Stimulated activated naive B cell treated with anti-CD40 and anti-IgM and Interleukin-4, amounts not matched to agents 10 μg/mL and 1 μg/mL and 100 μg/mL, for 72 hours (primary cell): ENCODE data around the gene ETDA.
A peak's percentile ranks its signal among the peaks of the same experiment; 100 is the strongest.
"Not testable (repeated sequence)": the region's sequence is repeated elsewhere in the genome, so short reads cannot be mapped to it uniquely, and the experiment has no call there.

Source experiments
- ATAC-seq, 2 donors: fragments of 150-1000 bp; cut with Tn5 transposase; replicated peaks; 2 replicates each; pipeline ENCODE4 v1.10.0; 2021; ENCODE audit warnings: moderate library complexity in 1 of 2
- DNase-seq: peaks from one replicate; pipeline ENCODE4 v3.0.0; 2021
- H3K27ac Mint-ChIP-seq: one replicate; pipeline ENCODE4 v1.8.0; 2022; ENCODE audit warnings: mild to moderate bottlenecking, mixed read lengths
- H3K27me3 Mint-ChIP-seq, 2 donors: one replicate each; pipeline ENCODE4 v1.8.0; 2022; ENCODE audit warnings: mixed read lengths in 2 of 2
- H3K36me3 Mint-ChIP-seq, 2 donors: one replicate each; pipeline ENCODE4 v1.8.0; 2022; ENCODE audit warnings: mixed read lengths in 2 of 2, mild to moderate bottlenecking in 1 of 2
- H3K4me1 Mint-ChIP-seq, 2 donors: one replicate each; pipeline ENCODE4 v1.8.0; 2022; ENCODE audit warnings: mixed read lengths in 2 of 2, mild to moderate bottlenecking in 1 of 2
- H3K4me3 Mint-ChIP-seq, 2 donors: one replicate each; pipeline ENCODE4 v1.8.0; 2022; ENCODE audit warnings: mild to moderate bottlenecking in 2 of 2, mixed read lengths in 2 of 2, moderate library complexity in 1 of 2
- H3K9me3 Mint-ChIP-seq, 2 donors: one replicate each; pipeline ENCODE4 v1.8.0; 2022; ENCODE audit warnings: mixed read lengths in 2 of 2, mild to moderate bottlenecking in 1 of 2

The ETDA gene

DNA sequence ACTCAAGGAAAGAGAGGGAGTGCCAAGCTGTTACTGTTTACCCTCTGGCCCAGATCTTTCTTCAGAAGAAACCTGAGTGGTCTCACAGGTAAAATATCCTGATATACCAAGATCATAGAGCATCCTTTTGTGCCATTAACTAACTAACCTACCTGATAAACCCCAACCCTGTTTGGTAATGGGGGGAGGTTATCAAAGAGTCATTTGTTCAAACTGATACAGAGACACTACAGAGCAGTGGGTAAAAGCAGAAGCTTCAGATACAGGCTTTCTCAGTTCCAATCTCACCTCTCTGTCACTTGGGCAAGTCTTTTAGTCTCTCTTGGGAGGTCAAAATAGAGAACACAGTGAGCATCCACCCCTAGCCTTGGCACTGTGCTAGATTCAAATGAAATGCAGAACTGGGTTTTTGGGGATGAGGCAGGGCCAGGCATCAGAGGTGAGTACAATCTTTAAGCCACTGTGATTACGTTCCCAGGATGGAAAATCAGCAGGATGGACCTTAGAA lies at the start of gene ETDA:
Gene ETDA, plus strand, starts transcription at position 51 of the 508 bp plus-strand sequence. CDS start 1,216 bp downstream, outside the sequence.
- H3K36me3 Mint-ChIP-seq, H3K27me3 Mint-ChIP-seq, H3K4me1 Mint-ChIP-seq, H3K27ac Mint-ChIP-seq, H3K9me3 Mint-ChIP-seq, DNase-seq, H3K4me3 Mint-ChIP-seq: not testable (repeated sequence)
- peak; percentile 63 to 76 for ATAC-seq

DNA sequence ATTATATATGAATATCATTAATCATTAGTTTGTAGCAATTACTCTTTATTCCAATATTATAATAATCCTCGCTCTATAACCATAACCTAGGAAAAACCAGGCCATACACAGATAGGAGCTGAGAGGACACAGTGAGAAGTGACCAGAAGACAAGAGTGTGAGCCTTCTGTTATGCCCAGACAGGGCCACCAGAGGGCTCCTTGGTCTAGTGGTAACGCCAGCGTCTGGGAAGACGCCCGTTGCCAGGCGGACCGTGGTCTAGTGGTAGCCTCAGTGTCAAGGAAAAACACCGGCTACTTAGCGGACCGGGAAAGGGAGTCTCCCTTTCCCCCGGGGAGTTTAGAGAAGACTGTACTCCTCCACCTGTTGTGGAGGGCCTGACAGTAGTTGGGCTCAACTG lies 45.4 kb upstream of the ETDA start:
- peaks cover 15 to 18% of the 10 kb centered on the region in 2 donors for H3K27me3 Mint-ChIP-seq
- H3K4me1 Mint-ChIP-seq, DNase-seq, H3K36me3 Mint-ChIP-seq, H3K27ac Mint-ChIP-seq, H3K9me3 Mint-ChIP-seq, H3K4me3 Mint-ChIP-seq, ATAC-seq: not testable (repeated sequence)

DNA sequence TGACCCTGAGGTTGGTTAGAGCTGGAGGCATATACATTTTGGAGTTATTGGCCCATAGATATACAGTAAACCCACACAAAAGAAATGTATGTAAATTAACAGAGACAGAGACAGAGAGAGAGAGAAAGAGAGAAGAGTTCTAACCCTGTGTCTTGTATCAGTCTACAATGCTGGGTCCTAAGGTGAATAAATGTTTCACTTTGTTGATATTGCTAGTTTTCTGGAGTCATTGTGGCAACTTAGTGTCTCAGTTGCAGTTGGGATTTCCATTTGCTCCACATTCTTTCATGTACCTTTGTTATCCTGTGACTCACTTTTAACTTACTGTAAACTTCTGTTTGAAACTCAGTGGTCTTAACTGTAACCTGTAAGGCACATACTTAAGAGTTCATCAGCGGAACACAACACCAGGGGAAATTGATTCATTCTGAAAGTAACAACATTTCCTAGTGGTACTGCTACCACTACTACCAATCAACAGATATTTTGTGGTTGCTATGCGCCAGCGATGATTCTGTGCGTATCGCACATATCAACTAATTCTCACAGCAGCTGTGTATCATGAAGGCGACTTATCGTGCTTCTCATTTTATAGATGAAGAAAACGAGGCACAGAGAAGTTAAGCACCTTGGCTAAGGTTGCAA lies 38.5 kb upstream of the ETDA start:
- Mint-ChIP-seq H3K4me3 (no peak overlapping the region), H3K36me3 (no peaks in the 10 kb centered on the region), H3K27ac (no peak overlapping the region), H3K27me3 (peaks cover 8 to 15% of the 10 kb centered on the region in 2 donors), H3K9me3 (no peaks in the 10 kb centered on the region), H3K4me1 (no peaks in the 10 kb centered on the region)
- DNase-seq (no peak), ATAC-seq (peak in 1 of 2 donors; percentile 23)

DNA sequence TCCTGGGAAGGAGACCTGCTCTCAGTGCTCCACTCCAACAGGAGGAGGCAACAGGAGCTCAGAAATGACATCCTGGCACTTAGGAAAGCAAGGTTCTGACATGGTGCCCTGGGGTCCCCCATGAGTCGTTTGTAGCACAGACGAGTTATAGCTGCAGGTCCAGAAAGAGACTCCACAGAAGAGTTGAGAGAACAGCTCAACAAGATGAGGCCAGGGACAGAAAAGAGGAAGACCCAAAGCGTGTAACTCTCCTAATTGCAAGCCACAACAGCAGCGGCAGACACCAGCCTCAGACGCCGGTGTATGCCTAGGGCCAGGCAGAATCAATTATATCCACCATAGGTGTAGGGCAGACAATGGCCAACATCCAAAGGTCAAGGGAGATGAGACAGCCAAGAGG lies 5.9 kb upstream of the ETDA start:
- not testable (repeated sequence) for H3K36me3 Mint-ChIP-seq, H3K4me3 Mint-ChIP-seq, H3K27me3 Mint-ChIP-seq, H3K4me1 Mint-ChIP-seq, H3K27ac Mint-ChIP-seq, H3K9me3 Mint-ChIP-seq, DNase-seq
- ATAC-seq: peak; percentile 25 to 67

DNA sequence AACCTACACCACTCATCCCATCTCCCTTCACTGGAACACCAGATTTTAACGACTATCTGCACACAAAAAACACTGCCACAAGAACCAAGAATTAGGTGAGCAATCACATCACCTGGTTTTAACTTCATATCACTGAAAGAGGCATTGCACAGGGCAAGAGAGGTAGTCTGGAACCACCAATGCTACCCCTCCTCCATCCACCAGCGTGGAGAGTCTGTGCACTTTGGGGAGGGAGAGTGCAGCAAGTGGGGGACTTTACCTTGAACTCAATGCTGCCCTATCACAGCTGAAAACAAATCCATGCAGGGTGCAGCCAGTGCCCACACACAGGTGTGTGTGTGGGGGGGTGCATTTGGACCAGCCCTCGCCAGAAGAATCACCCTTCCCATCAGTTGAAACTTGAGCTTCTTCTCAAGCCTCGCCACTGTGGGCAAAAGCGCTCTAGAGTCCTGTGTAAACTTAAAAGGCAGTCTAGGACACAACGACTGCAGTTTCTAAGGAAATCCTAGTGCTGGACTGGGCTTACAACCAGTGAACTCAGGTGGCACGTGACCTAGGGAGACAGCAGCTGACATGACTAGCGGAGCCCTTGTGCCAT lies 4.3 kb downstream of the ETDA start:
- DNase-seq, H3K9me3 Mint-ChIP-seq, ATAC-seq, H3K4me1 Mint-ChIP-seq, H3K27me3 Mint-ChIP-seq, H3K4me3 Mint-ChIP-seq, H3K27ac Mint-ChIP-seq, H3K36me3 Mint-ChIP-seq: not testable (repeated sequence)

DNA sequence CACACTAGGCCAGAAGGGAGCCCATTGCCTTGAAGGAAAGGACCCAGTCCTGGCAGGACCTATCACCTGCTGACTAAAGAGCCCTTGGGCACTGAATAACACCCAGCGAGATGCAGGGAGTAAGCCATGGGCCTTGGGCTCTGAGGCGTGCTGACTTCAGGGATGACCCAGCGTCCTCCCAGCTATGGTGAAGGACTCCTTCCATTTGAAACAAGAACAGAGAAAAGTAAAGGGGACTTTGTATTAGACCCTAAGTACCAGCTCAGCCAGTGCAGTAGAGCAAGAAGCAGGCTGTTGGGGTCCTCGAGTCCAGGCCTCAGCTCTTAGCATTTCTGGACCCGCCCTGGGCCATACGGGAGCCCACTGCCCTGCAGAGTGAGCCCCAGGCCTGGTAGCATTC lies 5.1 kb downstream of the ETDA start:
- H3K27ac Mint-ChIP-seq: no peak overlapping the region
- peaks cover 0 to 5% of the 10 kb centered on the region in 2 donors for H3K27me3 Mint-ChIP-seq
- DNase-seq: no peak
- H3K4me3 Mint-ChIP-seq: no peak overlapping the region
- H3K4me1 Mint-ChIP-seq: no peaks in the 10 kb centered on the region
- ATAC-seq: no peak
- H3K9me3 Mint-ChIP-seq: peaks cover 0 to 6% of the 10 kb centered on the region in 2 donors
- H3K36me3 Mint-ChIP-seq: no peaks in the 10 kb centered on the region

DNA sequence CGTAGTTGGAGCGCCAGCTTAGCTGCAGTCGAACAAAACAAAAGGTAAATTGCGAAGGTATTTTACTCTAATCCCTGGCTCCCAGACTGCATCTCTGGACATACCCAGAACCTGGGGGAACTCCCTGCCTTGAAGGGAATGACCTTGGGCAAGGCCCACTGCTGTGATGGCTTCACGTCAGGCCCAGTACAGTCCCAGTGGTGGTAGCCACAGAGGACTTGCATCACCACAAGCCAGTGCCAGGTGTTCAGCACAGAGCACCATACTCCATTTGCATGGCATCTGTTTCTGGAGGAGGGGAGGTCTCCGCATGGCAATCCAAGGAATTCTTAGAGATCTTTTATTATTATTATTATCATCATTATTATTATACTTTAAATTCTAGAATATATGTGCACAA lies 5.6 kb downstream of the ETDA start:
- Mint-ChIP-seq H3K36me3 (peaks cover 0 to 2% of the 10 kb centered on the region in 2 donors), H3K27me3 (peaks cover 0 to 10% of the 10 kb centered on the region in 2 donors), H3K27ac (no peak overlapping the region), H3K4me3 (no peak overlapping the region), H3K9me3 (peaks cover 0 to 9% of the 10 kb centered on the region in 2 donors), H3K4me1 (no peaks in the 10 kb centered on the region)
- ATAC-seq: no peak
- no peak for DNase-seq

DNA sequence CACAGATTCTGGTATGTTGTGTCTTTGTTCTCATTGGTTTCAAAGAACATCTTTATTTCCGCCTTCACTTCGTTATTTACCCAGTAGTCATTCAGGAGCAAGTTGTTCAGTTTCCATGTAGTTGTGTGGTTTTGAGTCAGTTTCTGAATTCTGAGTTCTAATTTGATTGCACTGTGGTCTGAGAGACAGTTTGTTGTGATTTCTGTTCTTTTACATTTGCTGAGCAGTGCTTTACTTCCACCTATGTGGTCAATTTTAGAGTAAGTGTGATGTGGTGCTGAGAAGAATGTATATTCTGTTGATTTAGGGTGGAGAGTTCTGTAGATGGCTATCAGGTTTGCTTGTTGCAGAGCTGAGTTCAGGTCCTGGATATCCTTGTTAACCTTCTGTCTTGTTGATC lies 9.1 kb downstream of the ETDA start:
- Mint-ChIP-seq H3K27me3 (peaks cover 0 to 19% of the 10 kb centered on the region in 2 donors), H3K9me3 (peaks cover 5 to 17% of the 10 kb centered on the region in 2 donors)
- DNase-seq, H3K36me3 Mint-ChIP-seq, H3K4me3 Mint-ChIP-seq, H3K27ac Mint-ChIP-seq, H3K4me1 Mint-ChIP-seq, ATAC-seq: not testable (repeated sequence)

DNA sequence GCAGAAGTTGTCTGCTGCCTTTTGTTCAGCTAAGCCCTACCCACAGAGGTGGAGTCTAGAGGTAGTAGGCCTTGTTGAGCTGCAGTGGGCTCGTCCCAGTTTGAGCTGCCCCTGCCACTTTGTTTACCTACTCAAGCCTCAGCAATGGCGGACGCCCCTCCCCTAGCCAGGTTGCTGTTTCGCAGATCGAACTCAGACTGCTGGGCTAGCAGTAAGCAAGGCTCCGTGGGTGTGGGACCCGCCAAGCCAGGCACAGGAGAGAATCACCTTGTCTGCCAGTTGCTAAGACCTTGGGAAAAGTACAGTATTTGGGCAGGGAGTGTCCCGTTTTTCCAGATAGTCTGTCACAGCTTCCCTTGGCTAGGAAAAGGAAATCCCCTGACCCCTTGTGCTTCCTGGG lies 11.5 kb downstream of the ETDA start:
- H3K4me1 Mint-ChIP-seq, H3K36me3 Mint-ChIP-seq, ATAC-seq, H3K4me3 Mint-ChIP-seq, DNase-seq, H3K27ac Mint-ChIP-seq: not testable (repeated sequence)
- peaks cover 10 to 19% of the 10 kb centered on the region in 2 donors for H3K27me3 Mint-ChIP-seq
- peaks cover 8 to 18% of the 10 kb centered on the region in 2 donors for H3K9me3 Mint-ChIP-seq

DNA sequence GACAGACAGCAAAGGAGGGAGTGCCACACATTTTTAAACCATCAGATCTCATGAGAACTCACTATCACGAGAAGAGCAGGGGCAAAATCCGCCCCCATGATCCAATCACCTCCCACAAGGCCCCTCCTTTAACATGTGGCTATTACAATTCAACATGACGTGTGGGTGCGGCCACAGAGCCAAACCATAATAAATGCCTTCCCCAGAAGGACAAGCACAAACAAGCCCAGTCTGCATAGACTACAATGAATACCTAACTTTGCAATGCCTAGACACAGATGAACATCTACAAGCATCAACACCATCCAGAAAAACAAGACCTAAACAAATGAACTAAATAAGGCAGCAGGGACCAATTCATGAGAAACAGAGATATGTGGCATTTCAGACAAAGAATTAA lies 12.3 kb downstream of the ETDA start:
- no peak overlapping the region for H3K27ac Mint-ChIP-seq
- DNase-seq (no peak), ATAC-seq (no peak)
- peaks cover 8 to 18% of the 10 kb centered on the region in 2 donors for H3K9me3 Mint-ChIP-seq
- no peak overlapping the region for H3K4me3 Mint-ChIP-seq
- H3K27me3 Mint-ChIP-seq: peaks cover 10 to 19% of the 10 kb centered on the region in 2 donors
- no peaks in the 10 kb centered on the region for H3K4me1 Mint-ChIP-seq
- peaks cover 4 to 6% of the 10 kb centered on the region in 2 donors for H3K36me3 Mint-ChIP-seq

DNA sequence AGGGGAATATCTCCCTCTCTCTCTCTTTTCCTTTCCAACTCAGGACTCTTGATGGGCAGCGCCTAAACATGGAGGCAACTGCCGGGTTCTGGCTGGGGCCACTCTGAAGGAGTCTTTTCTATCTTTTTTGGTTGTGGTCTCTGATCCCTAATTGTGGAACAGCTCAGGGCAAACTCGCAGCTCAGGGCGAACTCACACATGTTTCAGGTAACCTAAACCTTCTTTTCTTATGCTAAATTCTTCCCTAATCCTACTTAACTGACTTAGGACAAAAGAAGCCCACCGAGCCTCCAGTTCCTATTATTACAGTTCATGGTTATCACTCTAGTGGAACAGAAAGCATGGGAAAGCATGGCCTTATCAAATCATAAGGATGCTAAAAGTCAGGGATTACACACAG lies 21.3 kb downstream of the ETDA start:
- ATAC-seq: no peak
- no peak overlapping the region for H3K4me3 Mint-ChIP-seq

DNA sequence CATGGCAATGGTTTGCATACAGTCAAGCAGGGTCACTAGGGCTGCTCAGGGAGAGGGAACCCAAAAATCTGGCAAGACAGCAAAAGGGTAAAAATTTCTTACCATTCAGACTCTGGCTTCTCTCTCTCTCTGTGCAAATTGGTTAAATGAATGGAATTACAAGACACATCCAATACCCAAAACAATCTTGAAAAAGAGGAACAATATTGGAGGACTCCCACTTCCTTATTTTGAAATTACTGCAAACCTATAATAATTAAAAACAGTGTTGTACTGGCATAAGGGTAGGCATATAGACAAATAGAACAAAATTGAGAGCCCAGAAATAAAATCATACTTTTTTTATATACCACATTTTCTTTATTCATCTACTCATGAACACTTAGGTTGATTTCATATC lies 24.1 kb downstream of the ETDA start:
- DNase-seq (no peak), ATAC-seq (peak in 1 of 2 donors; percentile 38)
- Mint-ChIP-seq H3K27ac (no peak overlapping the region), H3K9me3 (peaks cover 22 to 23% of the 10 kb centered on the region in 2 donors), H3K27me3 (no peaks in the 10 kb centered on the region), H3K4me1 (no peaks in the 10 kb centered on the region), H3K36me3 (peaks cover 3 to 4% of the 10 kb centered on the region in 2 donors), H3K4me3 (no peak overlapping the region)

More for the DNA sequence above, 21.3 kb downstream of the ETDA start:
- H3K27me3 Mint-ChIP-seq: peaks cover 0 to 1% of the 10 kb centered on the region in 2 donors
- no peaks in the 10 kb centered on the region for H3K4me1 Mint-ChIP-seq
- peaks cover 5 to 8% of the 10 kb centered on the region in 2 donors for H3K9me3 Mint-ChIP-seq
- H3K36me3 Mint-ChIP-seq: no peaks in the 10 kb centered on the region
- H3K27ac Mint-ChIP-seq: no peak overlapping the region
- no peak for DNase-seq

DNA sequence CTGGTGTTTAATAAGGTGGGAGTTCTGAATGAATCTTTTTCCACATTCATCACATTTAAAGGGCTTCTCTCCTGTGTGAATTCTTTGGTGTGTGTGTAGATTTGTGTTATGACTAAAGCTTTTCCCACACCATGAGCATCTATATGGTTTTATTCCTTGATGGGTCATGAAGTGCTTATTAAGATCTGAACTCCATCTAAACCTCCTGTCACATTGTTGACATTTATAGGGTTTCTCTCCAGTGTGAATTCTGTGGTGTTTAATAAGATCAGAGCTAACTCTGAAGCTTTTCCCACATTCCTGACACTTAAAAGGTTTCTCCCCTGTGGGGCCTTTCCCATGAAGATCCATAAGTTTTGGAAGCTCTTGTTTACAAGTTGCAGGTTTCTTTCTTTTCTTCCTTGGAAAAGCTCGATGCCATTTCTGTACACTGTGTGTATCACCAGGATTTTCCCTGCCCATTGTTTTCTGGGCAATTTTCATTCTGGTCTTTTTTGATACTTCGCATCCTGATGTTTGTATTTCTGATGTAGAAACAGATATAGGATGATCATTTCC lies 35.5 kb downstream of the ETDA start:
- Mint-ChIP-seq H3K4me1 (no peaks in the 10 kb centered on the region), H3K4me3 (no peak overlapping the region), H3K9me3 (peaks cover 4 to 16% of the 10 kb centered on the region in 2 donors), H3K27me3 (peaks cover 0 to 4% of the 10 kb centered on the region in 2 donors), H3K36me3 (peaks cover 29 to 51% of the 10 kb centered on the region in 2 donors), H3K27ac (no peak overlapping the region)
- no peak for DNase-seq
- no peak for ATAC-seq

DNA sequence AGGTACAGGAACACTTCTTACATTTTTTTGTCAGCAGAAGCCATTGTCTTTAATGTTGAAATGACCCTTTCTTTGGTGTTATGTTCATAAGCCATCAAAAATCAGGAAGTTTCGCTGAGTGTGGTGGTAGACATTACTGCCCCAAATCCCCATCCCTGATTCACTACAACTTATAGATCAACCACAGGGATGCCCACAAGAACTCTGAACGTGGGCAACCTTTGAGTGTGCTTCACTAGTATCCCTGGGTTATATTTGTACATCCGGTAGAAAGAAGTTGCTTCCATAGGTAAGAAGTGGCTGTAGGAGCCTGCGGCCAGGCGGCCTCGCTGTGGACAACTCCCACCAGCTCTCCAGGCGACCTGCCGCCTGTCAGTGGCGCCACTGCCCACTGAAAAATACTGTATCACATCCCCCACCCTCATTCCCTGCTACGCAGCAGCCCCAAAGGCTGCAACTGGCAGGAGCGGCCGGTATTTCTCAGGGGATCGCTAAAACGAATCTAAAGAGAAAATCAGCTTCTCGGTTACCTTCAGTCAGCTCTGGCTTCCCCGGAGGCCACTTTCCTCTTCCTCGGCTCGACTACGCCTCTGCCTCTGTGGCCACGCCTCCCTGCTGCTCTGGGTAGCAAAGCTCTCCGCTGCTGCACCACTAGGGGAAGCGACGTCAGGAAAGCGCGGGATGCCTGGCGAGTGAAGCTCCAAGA lies 43.5 kb downstream of the ETDA start:
- peaks cover 14 to 17% of the 10 kb centered on the region in 2 donors for H3K36me3 Mint-ChIP-seq
- peak overlapping the region; percentile 51 for H3K27ac Mint-ChIP-seq
- H3K4me3 Mint-ChIP-seq: peak overlapping the region; percentile 85 to 87
- peaks cover 0 to 3% of the 10 kb centered on the region in 2 donors for H3K9me3 Mint-ChIP-seq
- H3K4me1 Mint-ChIP-seq: no peaks in the 10 kb centered on the region
- DNase-seq: peak; percentile 31
- no peaks in the 10 kb centered on the region for H3K27me3 Mint-ChIP-seq
- peak; percentile 99 for ATAC-seq
